Fibroblast of villous mesenchyme (primary cell): ENCODE data around the gene TAF5L. TPM values are rescaled to one million over a fixed set of nuclear protein-coding genes. Genes with fewer than 3 reads are reported as not detected.

Source experiments
- DNase-seq: peaks from one replicate; pipeline ENCODE4 v3.0.0-alpha.2; 2010; ENCODE audit warnings: low read depth
- H3K4me3 ChIP-seq: 2 replicates; pipeline ENCODE4 v1.5.1; 2011; ENCODE audit warnings: low read depth, mild to moderate bottlenecking, low read length
- total RNA-seq: library from RNA; depleted of rRNA; stranded (reverse); fragments of >200 nt; gene quantifications from 2 replicates; pipeline ENCODE4 v1.2.3, GENCODE V29; 2012
- TF ChIP-seq, protein P1 (sequence below): IDR thresholded peaks from 2 replicates; pipeline ENCODE4 v1.5.1; 2012; ENCODE audit warnings: low read depth, mild to moderate bottlenecking, low read length; ENCODE audit not compliant: insufficient read depth

The TAF5L gene
- total RNA-seq, 1 donor, result 24.2 TPM

GRCh38 chr1:229666585-229666984, 40.7 kb upstream of the TAF5L start:
- no peak for DNase-seq
- H3K4me3 ChIP-seq, result no peak overlapping the region
- TF ChIP-seq, protein P1, sequence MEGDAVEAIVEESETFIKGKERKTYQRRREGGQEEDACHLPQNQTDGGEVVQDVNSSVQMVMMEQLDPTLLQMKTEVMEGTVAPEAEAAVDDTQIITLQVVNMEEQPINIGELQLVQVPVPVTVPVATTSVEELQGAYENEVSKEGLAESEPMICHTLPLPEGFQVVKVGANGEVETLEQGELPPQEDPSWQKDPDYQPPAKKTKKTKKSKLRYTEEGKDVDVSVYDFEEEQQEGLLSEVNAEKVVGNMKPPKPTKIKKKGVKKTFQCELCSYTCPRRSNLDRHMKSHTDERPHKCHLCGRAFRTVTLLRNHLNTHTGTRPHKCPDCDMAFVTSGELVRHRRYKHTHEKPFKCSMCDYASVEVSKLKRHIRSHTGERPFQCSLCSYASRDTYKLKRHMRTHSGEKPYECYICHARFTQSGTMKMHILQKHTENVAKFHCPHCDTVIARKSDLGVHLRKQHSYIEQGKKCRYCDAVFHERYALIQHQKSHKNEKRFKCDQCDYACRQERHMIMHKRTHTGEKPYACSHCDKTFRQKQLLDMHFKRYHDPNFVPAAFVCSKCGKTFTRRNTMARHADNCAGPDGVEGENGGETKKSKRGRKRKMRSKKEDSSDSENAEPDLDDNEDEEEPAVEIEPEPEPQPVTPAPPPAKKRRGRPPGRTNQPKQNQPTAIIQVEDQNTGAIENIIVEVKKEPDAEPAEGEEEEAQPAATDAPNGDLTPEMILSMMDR, result no peak

DNA sequence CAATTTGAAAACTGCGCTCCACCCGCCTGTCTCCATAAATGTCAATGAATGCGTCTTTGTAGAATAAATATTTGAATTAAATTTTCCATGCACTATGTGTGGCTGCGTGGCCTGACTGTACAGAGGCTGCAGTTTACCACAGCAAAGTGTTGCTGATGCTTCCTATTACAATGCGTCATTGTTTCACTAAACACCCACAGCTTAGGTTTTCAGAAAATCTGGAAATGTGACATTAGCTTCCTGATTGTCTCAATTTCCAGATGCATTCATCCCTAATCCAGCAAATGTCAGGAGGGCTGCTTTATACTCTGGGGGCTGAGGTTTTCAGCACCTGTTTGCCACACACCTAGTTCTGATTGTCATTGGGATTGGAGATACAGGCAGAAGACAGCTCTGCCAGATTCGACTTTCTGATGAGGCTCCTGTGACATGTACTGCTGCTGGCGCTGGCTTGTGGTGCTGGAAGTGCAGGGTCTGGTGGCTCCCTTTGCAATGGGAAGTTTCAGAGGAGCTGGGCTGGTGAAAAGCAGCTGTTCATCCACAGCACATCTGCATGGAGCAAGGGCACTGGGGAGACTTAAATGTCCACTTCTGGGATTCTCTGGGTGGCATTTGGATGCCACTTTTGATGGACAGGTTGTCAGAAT, 40.1 kb upstream of the TAF5L start:
- TF ChIP-seq, protein P1, result no peak
- no peak for DNase-seq
- no peak overlapping the region for H3K4me3 ChIP-seq

GRCh38 chr1:229664133-229664689, 38.3 kb upstream of the TAF5L start:
- TF ChIP-seq, protein P1, result no peak
- no peak overlapping the region for H3K4me3 ChIP-seq
- DNase-seq, result peak; percentile 59

DNA sequence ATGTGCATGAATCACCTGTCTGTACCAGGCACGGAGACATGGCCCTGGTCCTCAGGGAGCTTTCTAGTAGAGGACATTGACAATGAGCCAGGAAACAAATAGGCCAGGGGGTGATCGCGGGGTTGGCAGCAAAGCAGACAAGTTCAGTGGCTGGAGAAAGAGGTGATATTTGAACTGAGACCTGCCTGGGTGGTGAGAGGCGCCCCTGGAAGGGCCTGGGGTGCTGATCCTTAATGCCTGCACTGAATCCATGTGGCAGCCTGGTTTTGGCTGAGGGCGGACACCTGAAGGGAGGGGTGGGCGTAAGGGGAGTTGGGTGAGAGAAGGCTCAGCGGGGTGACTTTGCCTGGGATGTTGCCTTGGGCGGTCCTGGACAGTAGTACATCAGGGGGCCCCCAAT, 36.0 kb upstream of the TAF5L start:
- H3K4me3 ChIP-seq, result no peak overlapping the region
- no peak for DNase-seq
- TF ChIP-seq, protein P1, result no peak

DNA sequence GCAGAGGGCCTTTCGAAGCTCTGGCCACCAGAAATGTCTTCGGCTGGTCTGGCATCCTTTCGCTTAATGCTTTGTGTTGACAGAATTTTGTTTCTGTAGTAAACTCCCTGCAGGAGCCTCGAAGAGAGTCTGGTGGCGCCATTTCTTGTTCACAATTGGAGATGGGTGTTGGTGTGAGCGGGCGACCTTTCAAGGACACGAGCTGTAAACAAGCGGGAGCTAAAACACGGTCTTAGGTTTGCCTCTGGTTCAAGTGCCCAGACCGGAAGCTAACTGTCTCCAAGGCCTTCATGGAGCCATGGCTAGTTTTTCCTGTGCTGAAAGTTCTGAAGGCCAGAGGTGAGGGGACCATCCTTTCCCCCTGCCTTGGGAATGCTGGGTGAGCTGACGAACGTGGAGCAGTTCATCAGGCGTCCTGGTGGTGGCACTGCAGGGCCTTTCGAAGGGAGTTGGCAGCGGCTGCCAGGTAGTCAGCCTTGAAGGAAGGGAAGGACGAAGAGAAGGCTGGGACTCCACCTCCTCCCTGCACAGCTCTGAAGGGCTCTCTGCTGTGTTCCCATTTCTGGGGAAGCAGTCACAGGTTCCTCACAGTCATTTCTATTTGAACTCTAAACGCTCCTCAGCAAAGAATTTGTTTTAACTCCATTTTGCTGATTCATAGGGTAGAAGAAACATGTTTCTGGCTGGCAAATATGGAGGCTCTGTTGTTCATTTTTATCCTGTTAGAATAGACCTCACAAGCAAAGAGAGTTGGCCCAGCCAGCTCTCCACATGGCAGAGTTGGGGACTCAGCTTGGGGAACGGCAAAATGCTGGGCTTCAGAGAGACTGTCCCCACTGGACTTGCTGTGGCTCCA, 35.3 kb upstream of the TAF5L start:
- TF ChIP-seq, protein P1, result peak; percentile 97
- DNase-seq, result peak; percentile 70
- H3K4me3 ChIP-seq, result no peak overlapping the region

DNA sequence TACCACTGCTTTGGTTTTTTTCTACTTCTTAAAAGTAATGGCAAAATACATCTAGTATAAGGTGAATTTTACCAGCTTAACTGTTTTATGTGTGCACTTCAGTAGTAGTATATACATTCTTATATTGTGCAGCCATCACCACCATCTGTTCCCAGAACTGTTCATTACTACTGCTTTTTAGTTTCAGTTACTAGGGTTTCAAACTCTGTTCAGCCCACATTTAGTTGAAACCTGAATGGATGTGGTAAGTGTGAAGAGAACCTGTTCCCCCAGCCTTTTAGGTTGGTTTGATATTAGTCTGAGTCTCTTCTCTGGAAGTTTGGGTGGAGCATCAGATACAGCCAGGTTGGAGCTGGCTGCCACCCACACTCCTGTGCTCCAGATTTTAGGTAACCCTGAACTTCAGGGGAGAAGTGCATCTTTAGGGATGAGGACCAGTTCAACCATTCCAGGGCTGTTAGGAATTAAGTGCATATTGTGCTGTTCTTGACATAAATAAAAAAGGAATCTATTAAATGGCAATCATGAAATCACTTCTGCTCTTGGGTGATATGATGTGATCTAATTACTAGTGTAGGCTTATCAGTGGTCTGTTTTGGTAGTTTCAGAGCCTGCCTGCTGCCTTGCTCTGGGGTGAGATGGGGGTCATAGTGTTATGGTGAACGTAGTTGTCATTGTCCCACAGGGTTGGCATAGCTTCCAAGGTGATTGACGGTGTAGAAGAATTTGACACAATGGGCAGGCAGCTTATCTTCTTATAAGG, 32.3 kb upstream of the TAF5L start:
- TF ChIP-seq, protein P1, result no peak
- no peak overlapping the region for H3K4me3 ChIP-seq
- no peak for DNase-seq
